EL (cell line): ENCODE measurements around the gene GPX7.
A peak's percentile ranks its signal among the peaks of the same experiment; 100 is the strongest.

Source experiments
- DNase-seq: peaks from one replicate; pipeline ENCODE4 v3.0.0-alpha.2; 2016

The GPX7 gene

DNA sequence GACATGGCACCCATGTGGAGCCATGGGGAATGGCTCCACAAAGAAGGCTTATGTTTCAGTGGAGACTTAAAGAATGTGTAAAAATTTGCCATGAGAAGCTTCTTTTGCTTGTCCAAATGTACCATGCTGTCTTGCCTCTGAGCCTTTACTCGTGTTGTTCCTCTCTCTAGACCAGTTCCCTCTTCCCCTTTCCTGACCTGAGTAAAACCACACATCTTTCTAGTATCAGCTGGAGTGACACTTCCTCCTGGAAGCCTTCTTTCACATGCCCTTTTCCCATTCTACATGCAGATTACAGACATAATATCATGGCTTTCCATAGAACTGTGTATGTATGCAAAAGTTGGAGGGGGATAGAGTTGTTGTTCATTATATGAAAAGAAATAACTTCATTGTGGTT lies 13.6 kb upstream of the GPX7 start:
- no peak for DNase-seq

DNA sequence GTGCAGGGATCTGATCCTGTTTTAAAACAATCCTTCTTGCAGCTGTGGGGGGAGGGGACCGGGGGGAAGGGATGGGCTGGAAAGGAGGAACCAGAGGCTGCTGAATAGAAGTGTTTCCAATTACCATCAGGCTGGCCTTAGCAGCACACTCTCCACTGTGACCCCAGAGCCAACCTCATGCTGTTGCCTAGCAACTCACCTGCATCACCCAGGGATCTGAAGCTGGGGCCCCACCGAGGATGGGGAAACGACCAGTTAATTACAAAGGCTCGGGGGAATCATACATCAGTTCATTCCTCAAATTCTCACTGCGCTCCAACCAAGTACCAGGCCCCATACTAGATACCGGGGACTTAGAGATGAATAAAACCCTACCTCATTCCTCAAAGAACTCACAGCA lies 11.9 kb upstream of the GPX7 start:
- no peak for DNase-seq

DNA sequence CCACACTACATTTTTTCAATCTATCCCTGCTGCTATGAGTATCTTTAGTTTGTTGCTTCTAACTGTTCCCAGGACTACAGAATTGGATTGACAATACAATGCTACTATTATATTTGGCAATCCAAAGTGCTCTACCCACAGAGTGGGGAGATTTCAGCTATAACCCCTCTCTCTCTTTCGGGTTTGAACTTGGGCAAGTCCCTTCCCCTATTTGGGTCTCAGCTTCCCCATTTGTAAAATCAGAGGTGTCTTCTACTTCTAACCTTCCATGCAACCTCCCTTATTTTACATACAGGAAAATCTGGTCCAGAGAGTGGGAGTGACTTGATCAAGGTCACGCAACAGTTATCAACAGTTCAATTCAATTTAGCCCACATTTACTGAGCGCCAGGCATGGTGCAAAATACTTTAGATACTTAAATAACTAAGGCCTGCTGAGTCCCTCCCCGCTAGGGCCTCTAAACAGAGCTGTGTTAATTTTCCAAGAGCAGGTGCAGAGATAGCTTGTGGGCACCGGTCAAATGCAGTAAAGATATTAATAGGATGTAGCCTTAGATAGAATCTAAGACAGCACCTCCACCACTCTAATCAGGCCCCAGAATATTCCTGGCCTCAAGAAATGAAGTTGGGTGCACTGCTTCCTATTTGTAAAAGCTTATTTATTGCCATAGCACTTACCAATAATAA lies 9.4 kb upstream of the GPX7 start:
- DNase-seq: no peak

DNA sequence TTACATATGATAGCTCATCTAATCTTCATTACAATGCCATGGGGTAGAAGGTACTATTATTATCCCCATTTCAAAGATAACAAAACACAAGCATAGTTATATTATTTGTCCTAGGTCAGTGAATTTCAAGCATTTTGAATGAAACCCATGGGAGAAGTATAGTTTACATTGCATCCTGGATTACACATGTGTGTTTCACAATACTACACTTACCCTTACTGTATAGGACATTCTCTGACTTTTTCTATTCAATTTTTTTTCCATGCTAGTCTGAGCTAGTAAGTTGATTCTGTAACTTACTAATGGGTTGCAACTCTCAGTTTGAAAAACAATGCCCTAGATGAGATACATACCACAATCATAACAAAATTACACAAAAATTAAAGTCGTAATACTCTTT lies 8.7 kb upstream of the GPX7 start:
- DNase-seq: no peak

DNA sequence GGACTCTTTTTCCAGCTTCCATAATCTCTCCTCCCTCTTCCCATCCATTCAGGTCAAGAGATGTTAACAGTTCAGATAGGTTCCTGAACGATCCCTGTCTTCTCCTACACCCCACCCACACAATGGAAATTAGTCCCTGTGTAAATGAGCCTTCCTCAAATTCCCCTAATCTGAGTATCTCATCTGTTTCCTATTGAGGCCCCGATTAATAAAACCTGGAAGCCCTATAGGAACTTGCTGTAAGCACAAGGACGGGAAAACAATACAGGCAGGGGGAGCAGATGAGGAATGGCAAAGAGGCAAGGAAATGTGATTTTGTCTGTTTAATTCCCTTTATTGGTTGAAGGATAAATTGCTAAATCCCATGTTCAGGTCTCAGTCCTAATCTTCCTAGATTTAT lies 7.1 kb upstream of the GPX7 start:
- DNase-seq: no peak

DNA sequence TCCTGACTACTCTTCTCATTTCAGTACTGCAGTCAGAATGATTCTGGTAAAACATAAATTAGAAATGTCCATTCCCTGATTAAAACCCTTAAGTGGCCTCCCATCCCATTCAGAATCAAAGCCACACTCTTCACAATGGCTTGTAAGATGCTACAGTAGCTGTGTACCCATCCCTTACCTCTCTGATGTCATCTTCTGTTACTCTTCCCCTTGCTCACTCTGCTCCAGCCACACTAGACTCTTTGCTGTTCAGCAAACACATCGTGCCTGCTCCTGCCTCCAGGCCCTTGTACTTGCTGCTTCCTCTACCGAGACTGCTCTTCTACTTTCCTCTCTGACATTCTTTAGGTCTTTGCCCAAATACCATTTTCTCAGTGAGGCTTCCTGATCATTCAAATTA lies 4.3 kb upstream of the GPX7 start:
- DNase-seq: no peak

DNA sequence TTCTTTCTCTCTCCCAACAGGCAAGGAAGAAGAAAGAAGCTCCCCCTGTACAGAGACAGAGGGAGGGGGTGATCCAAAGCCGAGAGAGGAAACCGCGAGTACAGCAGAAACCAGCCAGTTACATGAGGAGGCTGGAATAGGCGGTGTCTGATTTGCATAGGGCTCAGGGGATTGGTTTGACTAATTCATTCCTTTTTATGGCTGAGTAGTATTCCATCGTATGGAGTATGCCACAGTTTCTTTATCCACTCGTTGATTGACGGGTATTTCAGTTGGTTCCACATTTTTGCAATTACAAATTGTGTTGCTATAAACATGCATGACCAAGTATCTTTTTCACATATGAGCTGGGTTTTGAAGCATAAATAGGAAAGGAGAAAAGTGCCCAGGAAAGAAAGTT lies 3.4 kb upstream of the GPX7 start:
- no peak for DNase-seq

DNA sequence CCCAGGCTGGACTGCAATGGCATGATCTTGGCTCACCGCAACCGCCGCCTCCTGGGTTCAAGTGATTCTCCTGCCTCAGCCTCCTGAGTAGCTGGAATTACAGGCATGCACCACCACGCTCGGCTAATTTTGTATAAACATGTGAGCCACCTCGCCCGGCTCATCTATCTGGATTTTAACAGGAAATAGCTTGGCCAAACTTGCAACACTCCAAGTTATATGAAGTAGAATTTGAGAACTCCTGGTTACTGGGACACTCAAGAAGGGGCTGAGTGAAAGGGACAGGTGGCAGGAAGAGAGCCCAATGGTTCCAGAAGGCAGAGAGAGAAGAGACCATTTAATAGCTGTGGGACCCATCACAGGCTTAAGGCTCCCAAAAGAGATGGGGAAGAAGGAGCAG lies 2.9 kb upstream of the GPX7 start:
- no peak for DNase-seq

DNA sequence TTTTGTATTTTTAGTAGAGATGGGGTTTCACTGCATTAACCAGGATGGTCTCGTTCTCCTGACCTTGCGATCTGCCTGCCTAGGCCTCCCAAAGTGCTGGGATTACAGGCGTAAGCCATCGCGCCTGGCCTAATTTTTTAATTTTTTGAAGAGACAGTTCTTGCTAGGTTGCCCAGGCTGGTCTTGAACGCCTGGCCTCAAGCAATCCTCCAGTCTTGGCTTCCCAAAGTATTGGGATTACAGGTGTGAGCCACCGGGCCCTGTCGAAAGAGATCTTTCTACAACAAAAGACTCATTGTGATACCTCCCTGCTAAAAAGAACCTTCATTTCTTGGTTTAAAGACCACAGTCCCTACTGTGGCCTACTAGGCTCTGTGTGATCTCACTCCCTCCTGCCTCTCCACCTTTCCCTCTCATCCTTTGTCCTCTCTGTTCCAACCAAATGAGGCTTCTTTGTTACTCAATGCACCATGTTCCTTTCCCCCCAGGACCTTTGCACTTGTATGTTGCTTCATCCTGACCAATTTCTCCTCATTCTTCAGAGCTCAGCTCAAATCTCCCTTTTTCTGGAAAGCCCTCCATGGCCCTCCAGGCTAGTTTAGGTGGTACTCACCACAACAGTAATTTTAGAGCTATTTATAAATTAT lies 1.5 kb upstream of the GPX7 start:
- no peak for DNase-seq

DNA sequence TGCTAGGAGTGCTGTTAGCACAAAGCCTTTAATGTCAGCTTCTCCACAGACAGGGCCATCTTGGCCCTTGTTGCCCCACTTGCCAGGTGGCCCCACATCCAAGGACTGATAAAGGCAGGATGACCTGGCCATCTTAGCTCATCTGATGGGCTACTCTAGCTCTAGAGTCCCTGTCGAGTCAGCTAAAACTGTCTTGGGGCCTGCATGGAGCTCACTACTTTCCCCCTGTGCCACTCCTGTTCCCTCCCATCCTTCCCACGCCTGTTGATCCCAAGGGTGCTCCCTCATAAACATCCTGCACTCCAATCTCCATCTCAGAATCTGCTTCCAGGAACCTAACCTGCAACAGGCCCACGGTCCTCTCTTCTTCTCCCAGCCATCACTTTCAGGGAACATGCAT lies 652 bp upstream of the GPX7 start:
- DNase-seq: no peak

DNA sequence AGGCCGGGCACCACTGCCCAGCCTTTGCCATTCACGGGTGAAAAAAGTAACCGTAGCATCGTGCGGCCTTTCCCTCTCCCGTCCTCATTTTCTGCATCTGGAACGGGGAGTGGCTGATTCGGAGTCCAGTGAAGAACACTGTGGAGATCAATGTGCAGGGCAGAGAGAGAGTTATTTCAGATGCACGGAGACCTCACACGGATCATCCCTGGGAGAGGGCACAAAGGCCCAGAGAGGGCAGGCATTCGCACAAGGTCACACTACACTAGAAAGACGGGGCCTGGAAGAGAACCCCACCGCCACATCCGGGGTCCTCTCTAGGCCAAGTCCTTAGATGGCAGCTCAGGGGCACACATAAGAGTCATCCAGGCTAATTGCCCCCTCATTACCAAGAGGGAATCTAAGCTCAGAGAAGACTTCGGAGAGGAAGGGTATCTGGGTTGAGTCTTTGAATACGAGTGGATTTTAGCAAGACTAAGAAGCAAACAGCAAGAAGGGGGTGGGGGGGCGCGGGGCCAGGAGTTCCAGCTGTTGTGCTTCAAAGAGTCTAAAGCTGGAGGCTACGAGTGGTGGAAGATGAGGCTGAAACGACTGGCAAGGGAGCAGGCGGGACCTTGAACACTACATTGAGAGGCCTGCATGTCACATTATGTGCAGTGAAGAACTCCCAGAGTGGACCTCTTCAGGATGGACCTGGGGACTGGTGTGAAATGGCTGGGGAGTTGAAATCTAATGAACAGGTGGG lies 857 bp downstream of the GPX7 start:
- peak; percentile 21 for DNase-seq

DNA sequence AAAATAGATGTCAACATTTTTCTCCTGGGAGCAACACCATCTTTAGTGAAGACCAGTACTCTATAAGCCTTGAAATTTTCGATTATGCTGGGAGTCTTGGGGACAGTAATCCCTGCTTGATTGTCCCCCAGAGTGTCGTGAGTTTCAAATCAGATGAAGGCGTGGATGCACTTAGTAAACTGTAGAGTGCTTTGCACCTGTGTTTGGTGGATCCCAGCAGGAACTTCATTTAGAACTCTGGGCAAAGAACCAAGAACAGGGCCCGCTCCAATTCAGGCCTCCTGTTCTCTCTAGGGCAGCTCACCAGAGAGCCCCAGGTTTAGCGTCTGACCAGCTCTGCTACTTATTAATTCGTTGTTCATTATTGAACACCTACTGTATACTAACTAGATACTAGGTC lies 1.5 kb downstream of the GPX7 start:
- DNase-seq: no peak

DNA sequence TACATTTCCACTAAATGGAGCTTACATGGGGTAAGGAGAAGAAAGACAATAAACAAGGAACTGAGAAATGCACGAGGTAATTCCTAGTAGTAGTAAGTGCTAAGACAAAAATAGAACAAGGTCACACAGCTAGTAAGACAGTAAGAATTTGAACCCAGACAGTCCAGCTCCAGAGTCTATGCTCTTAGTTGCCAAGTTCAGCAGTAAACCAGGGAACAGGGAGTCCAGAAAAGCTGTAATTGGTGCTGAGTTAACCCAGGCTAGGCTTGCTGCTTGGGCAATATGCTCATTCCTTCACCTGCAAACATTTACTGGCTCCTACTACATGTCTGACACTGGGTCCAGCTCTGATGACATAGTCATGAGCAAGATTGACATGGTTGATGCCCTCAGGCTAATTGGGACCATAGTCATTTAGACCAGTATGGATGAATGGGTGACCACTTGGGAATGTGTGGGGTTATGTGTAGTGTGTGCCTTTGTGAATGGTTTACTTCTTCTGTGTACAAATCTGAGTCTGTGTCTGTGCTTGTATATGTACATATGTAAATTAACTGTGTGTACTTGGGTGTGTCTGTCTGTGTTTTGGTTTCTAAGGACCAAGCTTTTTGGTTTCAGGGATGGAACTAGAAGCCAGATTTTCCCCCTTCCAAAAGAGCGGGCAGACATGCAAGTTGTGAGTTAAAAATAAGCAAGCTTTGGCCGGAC lies 2.0 kb downstream of the GPX7 start:
- peak; percentile 53 for DNase-seq

DNA sequence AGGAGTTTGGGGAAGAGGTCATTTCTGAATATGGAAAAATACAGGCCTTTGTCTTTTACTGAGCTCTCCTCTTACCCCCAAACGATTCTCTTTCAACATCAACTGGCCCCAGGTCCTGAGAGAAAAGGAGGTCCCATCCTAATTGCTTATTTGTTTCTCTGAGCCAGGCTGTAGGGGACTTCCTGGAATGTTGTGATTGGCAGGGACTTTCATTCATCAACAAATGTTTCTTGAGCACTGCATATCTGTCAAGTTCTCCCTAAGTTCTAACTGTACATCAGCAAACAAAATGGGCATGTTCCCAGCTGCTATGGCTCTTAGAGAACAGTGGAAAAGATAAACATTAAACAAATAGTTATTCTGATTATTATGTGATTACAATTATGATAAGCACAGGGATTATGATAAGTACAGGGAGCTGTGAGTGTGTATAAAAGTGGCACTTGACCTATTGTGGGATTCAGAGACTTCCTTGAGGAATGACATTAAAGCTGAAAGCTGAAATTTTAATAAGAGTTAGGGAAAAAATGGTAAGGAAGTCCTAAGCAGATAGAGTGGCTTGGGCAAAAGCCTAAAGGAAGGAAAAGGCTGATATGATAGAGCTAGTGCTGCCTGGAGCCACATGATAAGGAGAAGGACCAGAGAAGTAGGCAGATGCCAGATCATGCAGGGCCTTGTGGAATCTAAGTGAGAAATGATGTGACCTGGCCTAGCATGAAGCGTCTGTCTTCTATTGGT lies 11.6 kb downstream of the GPX7 start:
- no peak for DNase-seq

DNA sequence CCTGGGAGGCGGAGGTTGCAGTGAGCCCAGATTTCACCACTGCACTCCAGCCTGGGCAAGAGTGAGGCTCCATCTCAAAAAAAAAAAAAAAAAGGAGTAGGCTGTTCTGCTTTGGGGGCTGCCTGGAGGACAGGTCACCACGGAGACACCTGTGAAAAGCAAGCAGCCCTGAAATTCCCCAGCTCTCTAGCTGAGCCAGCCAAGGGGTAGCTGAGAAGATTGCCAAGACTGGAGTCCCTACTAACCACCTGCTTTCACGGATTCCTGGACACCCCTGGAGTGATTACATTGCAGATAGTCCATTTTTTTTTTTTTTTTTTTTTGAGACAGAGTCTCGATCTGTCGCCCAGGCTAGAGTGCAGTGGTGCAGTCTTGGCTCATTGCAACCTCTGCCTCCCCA lies 12.5 kb downstream of the GPX7 start:
- no peak for DNase-seq

DNA sequence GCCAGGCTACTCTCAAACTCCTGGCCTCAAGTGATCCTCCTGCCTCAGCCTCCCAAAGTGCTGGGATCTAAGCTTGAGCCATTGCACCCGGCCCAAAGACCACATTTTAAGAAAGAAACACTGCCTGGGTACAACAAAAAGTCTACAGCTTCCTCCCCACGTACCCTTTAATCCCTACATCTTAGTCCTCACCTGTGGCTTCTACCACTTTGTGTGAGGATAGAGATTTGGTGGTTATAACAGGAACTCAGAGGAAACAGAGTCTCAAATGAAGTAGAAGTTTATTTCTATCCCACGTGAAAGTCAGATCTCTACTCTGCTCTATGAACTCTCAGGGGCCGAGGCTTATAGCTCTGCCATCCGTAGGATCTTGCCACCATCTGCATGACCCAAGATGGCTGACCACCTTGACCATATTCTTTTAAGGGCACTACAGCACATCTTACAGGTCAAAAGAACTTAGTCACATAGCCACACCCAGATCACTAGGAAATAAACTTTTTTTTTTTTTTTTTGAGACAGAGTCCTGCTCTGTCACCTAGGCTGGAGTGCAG lies 13.4 kb downstream of the GPX7 start:
- no peak for DNase-seq

DNA sequence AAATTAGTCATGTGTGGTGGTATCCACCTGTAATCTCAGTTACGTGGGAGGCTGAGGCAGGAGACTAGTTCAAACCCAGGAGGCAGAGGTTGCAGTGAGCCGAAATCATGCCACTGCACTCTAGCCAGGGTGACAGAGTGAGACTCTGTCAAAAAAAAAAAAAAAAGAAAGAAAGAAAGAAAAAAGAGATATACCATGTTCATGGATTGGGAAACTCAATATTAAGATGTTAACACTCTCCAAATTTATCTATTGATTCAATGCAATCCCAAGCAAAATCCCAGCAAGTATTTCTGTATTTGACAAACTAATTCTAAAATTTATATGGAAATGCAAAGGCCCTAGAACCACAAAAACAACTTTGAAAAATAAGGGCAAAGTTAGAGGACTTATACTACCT lies 19.8 kb downstream of the GPX7 start:
- no peak for DNase-seq

DNA sequence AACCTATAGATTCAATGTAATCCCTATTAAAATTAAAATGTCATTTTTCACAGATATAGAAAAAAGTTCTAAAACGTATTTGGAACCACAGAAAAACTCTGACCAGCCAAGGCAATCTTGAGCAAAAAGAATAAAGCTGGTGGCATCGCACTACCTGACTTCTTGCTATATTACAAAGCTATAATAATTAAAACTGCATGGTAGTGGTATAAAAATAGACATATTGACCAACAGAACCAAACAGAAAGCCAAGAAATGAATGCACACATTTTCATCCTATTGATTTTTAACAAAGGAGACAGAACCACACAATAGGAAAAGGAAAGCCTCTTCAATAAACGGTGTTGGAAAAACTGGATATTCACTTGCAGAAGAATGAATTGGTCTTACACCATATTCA lies 21.6 kb downstream of the GPX7 start:
- DNase-seq: no peak

DNA sequence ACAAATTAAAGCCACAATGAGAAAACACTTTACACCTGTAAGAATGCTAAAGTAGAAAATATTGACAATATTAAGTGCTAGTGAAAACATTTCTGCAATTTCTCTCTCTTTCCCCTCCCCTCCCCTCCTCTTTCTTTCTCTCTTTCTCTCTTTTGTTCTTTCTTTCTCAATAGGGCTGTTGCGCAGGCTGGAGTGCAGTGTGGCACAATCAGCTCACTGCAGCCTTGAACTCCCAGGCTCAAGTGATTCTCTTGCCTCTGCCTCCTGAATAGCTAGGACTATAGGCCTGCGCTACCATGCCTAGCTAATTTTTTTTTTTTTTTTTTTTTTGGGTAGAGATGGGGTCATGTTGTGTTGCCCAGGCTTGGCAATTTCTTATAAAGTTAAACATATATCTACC lies 24.9 kb downstream of the GPX7 start:
- DNase-seq: no peak

DNA sequence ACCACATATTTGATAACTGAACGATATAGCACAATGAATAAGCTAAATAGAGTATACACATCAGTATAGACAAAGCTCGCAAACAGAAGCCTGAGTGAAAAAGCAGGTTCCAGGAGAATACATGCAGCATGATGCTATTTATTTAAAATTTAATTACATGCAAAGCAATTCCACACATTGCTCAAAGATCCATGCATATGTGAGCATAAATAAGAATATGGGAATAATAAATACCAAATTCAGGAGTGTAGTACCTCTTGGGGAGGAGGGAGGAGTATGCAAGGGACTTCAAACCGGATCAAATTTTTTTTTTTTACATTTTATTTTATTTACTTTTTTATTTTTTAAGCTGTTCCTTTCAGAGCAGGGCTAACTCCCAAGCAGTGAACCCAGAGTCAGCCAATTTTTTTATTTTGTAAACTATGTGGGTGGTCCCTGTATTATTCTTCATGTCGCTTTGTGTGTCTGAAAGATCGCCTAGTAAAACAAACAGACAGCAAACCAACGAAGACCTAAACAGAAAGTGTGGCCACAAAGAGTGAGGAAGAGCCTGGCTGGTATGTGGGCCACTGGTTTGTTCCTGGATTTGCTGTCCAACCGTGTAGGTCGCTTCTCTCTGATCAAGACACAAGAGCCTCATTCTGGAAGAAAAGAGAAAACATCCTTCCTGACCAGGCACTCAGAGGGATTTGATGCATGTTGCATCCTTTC lies 26.6 kb downstream of the GPX7 start:
- no peak for DNase-seq

DNA sequence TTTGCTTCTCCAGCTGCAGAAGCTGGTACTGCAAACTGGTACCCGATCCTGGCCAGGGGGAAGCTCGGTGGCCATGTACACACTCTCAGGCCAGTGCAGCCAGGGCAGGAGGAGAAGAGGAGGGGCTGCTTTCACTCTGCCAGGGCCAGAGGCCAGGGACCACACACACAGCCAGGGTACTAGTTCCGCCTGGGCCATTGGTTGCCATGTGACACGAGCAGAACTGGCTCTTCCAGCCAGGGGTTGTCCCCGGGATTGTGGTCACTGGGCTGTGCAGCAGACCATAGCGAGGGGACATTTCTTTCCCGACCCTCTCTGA lies 27.1 kb downstream of the GPX7 start:
- no peak for DNase-seq

DNA sequence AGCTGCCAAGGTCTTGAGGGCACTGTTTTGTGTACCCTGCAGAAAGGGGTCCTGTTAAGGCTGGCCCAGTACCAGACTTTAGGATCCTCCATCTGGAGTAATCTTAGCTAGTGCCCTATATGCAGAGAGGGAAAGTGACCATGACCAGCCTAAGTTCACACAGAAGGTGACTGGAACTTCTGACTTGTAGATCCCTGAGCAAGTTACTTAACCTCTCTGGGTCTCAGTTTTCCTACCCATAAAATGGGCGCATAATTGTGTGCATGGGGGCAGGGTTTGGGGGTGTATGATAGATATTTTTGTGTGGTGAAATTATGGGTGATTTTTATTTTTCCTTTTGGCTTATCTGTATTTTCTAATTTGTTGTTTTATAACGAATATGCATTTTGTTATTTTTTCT lies 27.5 kb downstream of the GPX7 start:
- DNase-seq: no peak
